ENCODE data around the gene CAMK1D.

Gene CAMK1D

DNA sequence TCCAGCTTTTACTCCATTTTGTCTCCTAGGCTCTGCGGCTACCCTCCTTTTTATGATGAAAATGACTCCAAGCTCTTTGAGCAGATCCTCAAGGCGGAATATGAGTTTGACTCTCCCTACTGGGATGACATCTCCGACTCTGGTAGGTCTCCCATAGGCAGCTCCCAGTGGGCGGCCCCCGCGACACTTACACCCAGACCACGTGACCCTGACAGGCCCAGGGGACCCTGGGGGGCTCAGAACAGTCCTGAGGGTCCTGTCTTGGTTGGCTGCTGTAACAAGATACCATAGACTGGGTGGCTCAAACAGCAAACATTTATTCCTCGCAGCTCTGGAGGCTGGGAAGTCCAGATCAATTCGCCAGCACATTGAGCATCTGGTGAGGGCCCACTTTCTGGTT is 464.8 kb downstream of the CAMK1D start:
- H3K27ac ChIP-seq (ENCODE audit: extremely low read depth, low read depth, low read length), result no peak overlapping the region
- POLR2A ChIA-PET, result no interaction called here

DNA sequence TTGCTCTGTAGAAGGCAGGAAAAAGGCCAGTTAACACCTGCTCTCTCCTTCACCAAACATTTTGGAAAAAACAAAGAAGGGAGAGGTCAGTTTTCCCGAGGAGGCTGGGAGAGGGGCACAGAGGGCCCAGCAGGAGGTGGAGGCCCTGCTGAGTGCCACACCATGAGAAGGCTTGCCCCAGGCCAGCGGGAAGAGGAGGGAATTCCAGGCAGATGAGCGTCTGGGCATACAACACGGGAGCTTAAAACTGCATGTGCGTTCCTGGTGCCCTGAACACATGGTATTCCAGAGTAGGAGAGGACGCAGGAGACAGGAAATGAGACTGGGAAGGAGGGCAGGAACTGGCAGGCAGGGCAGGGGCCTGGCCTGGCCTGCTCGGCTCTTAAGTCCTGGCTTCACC is 469.7 kb downstream of the CAMK1D start:
- no peaks in the 10 kb centered on the region for H3K4me1 ChIP-seq (ENCODE audit: control insufficient read depth, insufficient read depth, low read length)
- H3K36me3 ChIP-seq (ENCODE audit: control insufficient read depth in 2 of 2, insufficient read depth in 1 of 2, low read length in 2 of 2), result no peaks in the 10 kb centered on the region
- H3K27ac ChIP-seq (ENCODE audit: extremely low read depth, low read depth, low read length), result no peak overlapping the region
- ChIA-PET POLR2A (no interaction called here), CTCF (interaction anchor here (0.6 kb wide), 2 partner anchors 86 to 570 kb away, joined by 3 to 4 read pairs; no protein-coding TSS in a partner anchor)
- H3K4me3 ChIP-seq (ENCODE audit: low read depth, low read length), result no peak overlapping the region
- TF ChIP-seq GLIS1 (tag by site-specific recombination; IDR thresholded peaks at IDR 0.05) (no peak), ZNF302 (tag by site-specific recombination; IDR thresholded peaks at IDR 0.05; ENCODE audit: low read depth) (no peak), ZNF24 (tag by site-specific recombination; IDR thresholded peaks at IDR 0.05) (no peak), ZNF169 (tag by site-specific recombination; IDR thresholded peaks at IDR 0.05) (no peak), ZIC2 (tag by site-specific recombination; IDR thresholded peaks at IDR 0.05) (peak; percentile 56), BCL11B (tag by site-specific recombination; IDR thresholded peaks at IDR 0.05; ENCODE audit: low read depth) (no peak)
- TF ChIP-seq, protein P1, sequence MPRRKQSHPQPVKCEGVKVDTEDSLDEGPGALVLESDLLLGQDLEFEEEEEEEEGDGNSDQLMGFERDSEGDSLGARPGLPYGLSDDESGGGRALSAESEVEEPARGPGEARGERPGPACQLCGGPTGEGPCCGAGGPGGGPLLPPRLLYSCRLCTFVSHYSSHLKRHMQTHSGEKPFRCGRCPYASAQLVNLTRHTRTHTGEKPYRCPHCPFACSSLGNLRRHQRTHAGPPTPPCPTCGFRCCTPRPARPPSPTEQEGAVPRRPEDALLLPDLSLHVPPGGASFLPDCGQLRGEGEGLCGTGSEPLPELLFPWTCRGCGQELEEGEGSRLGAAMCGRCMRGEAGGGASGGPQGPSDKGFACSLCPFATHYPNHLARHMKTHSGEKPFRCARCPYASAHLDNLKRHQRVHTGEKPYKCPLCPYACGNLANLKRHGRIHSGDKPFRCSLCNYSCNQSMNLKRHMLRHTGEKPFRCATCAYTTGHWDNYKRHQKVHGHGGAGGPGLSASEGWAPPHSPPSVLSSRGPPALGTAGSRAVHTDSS (tag by site-specific recombination; IDR thresholded peaks at IDR 0.05), result no peak
- H3K9me3 ChIP-seq (ENCODE audit: control insufficient read depth, insufficient read depth, low read depth, low read length), result no peaks in the 10 kb centered on the region

More for the DNA sequence above, 464.8 kb downstream of the CAMK1D start:
- H3K36me3 ChIP-seq (ENCODE audit: control insufficient read depth in 2 of 2, insufficient read depth in 1 of 2, low read length in 2 of 2), result no peaks in the 10 kb centered on the region
- no peak overlapping the region for H3K4me3 ChIP-seq (ENCODE audit: low read depth, low read length)
- CTCF ChIA-PET, result interaction anchor here (1.0 kb wide), 1 partner anchor 106 kb away, joined by 3 read pairs; no protein-coding TSS in a partner anchor
- TF ChIP-seq ZNF747 (tag by site-specific recombination; IDR thresholded peaks at IDR 0.05) (no peak), KLF9 (tag by site-specific recombination; IDR thresholded peaks at IDR 0.05; ENCODE audit: low read depth) (no peak), ZNF174 (tag by site-specific recombination; IDR thresholded peaks at IDR 0.05) (no peak), ZNF629 (tag by site-specific recombination; IDR thresholded peaks at IDR 0.05) (no peak), ZNF2 (tag by site-specific recombination; IDR thresholded peaks at IDR 0.05) (no peak), SP7 (tag by site-specific recombination; IDR thresholded peaks at IDR 0.05) (no peak), ZBTB7A (tag by site-specific recombination; IDR thresholded peaks at IDR 0.05; ENCODE audit: low read depth) (no peak), ZNF350 (tag by site-specific recombination; IDR thresholded peaks at IDR 0.05) (no peak), ZNF529 (tag by site-specific recombination; IDR thresholded peaks at IDR 0.05; ENCODE audit: insufficient replicate concordance) (no peak), ZNF214 (tag by site-specific recombination; IDR thresholded peaks at IDR 0.05; ENCODE audit: borderline replicate concordance) (no peak), OSR2 (tag by site-specific recombination; IDR thresholded peaks at IDR 0.05) (no peak)
- TF ChIP-seq, protein P2, sequence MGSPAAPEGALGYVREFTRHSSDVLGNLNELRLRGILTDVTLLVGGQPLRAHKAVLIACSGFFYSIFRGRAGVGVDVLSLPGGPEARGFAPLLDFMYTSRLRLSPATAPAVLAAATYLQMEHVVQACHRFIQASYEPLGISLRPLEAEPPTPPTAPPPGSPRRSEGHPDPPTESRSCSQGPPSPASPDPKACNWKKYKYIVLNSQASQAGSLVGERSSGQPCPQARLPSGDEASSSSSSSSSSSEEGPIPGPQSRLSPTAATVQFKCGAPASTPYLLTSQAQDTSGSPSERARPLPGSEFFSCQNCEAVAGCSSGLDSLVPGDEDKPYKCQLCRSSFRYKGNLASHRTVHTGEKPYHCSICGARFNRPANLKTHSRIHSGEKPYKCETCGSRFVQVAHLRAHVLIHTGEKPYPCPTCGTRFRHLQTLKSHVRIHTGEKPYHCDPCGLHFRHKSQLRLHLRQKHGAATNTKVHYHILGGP (tag by site-specific recombination; IDR thresholded peaks at IDR 0.05), result no peak
- no peaks in the 10 kb centered on the region for H3K4me1 ChIP-seq (ENCODE audit: control insufficient read depth, insufficient read depth, low read length)
- H3K9me3 ChIP-seq (ENCODE audit: control insufficient read depth, insufficient read depth, low read depth, low read length), result no peaks in the 10 kb centered on the region

DNA sequence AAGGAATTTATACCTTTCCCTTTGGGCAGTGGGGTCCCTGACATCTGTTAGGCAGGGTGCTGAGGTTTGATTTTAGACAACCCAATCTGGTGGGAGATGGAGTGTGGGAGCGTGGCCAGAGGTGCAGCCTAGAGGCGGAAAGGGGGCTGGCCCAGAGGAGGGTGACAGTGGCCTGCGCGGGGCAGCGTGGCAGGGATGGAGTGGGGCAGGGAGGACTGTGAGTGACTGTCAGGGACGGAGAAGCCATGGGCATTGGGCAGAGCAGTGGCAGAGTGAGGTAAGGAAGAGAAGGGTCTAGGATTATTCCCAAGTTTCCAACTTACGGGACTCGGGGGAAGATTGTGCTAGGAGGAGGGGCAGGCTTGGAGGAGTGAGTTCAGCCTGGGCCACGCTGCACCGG is 470.3 kb downstream of the CAMK1D start:
- POLR2A ChIA-PET, result no interaction called here
- CTCF ChIA-PET, result no interaction called here
- no peak overlapping the region for H3K4me3 ChIP-seq (ENCODE audit: low read depth, low read length)
- H3K9me3 ChIP-seq (ENCODE audit: control insufficient read depth, insufficient read depth, low read depth, low read length), result no peaks in the 10 kb centered on the region
- no peaks in the 10 kb centered on the region for H3K4me1 ChIP-seq (ENCODE audit: control insufficient read depth, insufficient read depth, low read length)
- no peaks in the 10 kb centered on the region for H3K36me3 ChIP-seq (ENCODE audit: control insufficient read depth in 2 of 2, insufficient read depth in 1 of 2, low read length in 2 of 2)
- no peak overlapping the region for H3K27ac ChIP-seq (ENCODE audit: extremely low read depth, low read depth, low read length)
- TF ChIP-seq ZNF837 (tag by site-specific recombination; IDR thresholded peaks at IDR 0.05), result no peak
- TF ChIP-seq ZNF600 (tag by site-specific recombination; IDR thresholded peaks at IDR 0.05), result no peak
- no peak for TF ChIP-seq ZFHX2 (tag by site-specific recombination; conservative IDR thresholded peaks at IDR 0.05)
- TF ChIP-seq, protein P3, sequence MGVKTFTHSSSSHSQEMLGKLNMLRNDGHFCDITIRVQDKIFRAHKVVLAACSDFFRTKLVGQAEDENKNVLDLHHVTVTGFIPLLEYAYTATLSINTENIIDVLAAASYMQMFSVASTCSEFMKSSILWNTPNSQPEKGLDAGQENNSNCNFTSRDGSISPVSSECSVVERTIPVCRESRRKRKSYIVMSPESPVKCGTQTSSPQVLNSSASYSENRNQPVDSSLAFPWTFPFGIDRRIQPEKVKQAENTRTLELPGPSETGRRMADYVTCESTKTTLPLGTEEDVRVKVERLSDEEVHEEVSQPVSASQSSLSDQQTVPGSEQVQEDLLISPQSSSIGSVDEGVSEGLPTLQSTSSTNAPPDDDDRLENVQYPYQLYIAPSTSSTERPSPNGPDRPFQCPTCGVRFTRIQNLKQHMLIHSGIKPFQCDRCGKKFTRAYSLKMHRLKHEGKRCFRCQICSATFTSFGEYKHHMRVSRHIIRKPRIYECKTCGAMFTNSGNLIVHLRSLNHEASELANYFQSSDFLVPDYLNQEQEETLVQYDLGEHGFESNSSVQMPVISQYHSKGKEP (tag by site-specific recombination; IDR thresholded peaks at IDR 0.05), result no peak
- TF ChIP-seq, protein P2 (tag by site-specific recombination; IDR thresholded peaks at IDR 0.05), result no peak
- TF ChIP-seq, protein P4, sequence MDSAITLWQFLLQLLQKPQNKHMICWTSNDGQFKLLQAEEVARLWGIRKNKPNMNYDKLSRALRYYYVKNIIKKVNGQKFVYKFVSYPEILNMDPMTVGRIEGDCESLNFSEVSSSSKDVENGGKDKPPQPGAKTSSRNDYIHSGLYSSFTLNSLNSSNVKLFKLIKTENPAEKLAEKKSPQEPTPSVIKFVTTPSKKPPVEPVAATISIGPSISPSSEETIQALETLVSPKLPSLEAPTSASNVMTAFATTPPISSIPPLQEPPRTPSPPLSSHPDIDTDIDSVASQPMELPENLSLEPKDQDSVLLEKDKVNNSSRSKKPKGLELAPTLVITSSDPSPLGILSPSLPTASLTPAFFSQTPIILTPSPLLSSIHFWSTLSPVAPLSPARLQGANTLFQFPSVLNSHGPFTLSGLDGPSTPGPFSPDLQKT (IDR thresholded peaks at IDR 0.05; ENCODE audit: borderline replicate concordance, low read depth, low read length), result no peak
- TF ChIP-seq ZNF184 (tag by site-specific recombination; IDR thresholded peaks at IDR 0.05), result no peak

Data from HEK293 (cell line).